Tibial nerve (tissue), 3 donors: ENCODE measurements around the gene URB1.

Experiments
- EP300 ChIP-seq, 2 donors: sonication (generic); formaldehyde crosslinking; IDR thresholded peaks; one replicate each; pipeline ENCODE4 v1.6.1; 2017; ENCODE audit warnings: antibody characterized with exemption in 2 of 2, mild to moderate bottlenecking in 1 of 2
- POLR2A ChIP-seq, 2 donors: fragments of 450-650 bp; IDR thresholded peaks; one replicate each; pipeline ENCODE4 v1.6.1; 2017; ENCODE audit warnings: antibody characterized with exemption in 2 of 2, mild to moderate bottlenecking in 2 of 2, moderate library complexity in 2 of 2

- no peak for TF ChIP-seq EP300 (IDR thresholded peaks at IDR 0.05)
- no peak for TF ChIP-seq POLR2A (IDR thresholded peaks at IDR 0.05)
Observed at GRCh38 chr21:32348604-32349332, 44.0 kb downstream of the URB1 start.
